ENCODE measurements around the gene GRPEL1. TPM values are rescaled to one million over a fixed set of nuclear protein-coding genes. Genes with fewer than 3 reads are reported as not detected.

GRPEL1 gene
- total RNA-seq, 1 experiment from 2014 or later: 26.2 TPM

DNA sequence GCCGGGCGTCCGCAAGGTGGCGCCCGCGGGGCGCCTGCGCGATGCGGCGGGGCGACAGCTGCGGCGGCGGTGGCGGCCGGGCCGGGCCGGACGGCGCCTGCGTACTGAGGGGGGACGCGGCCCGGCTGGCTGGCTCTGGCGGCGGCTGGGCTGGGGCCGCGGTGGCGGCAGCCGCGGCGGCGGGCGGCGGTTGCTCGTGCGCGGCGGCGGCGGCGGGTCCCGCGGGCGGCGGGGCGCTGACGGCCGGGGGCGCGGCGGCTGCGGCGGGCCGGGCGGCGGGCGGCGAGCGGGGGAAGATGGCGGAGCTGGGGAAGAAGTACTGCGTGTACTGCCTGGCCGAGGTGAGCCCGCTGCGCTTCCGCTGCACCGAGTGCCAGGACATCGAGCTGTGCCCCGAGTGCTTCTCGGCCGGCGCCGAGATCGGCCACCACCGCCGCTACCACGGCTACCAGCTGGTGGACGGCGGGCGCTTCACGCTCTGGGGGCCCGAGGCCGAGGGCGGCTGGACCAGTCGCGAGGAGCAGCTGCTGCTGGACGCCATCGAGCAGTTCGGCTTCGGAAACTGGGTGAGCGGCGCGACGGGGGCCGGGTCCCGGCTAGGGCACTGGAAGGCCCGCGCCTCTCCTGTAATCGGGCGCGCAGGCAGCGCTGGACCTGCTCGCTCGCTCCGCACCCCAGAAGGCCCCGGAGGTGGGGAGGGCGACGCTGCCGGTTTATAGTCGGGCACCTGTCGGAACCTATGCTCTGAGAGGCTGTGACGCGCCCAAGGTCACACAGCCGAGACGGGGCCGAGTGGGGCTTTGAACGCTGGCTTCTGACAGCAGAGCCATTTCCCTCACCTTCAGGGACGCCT lies 24.4 kb downstream of the GRPEL1 start, which contains the start of gene TADA2B:
TSS of gene TADA2B (plus strand) at position 89 of the 853 bp plus-strand sequence. CDS start at position 297, 208 bp downstream.
- Histone ChIP-seq H3K27me3 (no peaks in the 10 kb centered on the region), H3K36me3 (no peaks in the 10 kb centered on the region), H3K4me3 (peak within 1 kb of the TSS; percentile 82), H3K9me3 (no peaks in the 10 kb centered on the region)
- peak; percentile 27 for DNase-seq

DNA sequence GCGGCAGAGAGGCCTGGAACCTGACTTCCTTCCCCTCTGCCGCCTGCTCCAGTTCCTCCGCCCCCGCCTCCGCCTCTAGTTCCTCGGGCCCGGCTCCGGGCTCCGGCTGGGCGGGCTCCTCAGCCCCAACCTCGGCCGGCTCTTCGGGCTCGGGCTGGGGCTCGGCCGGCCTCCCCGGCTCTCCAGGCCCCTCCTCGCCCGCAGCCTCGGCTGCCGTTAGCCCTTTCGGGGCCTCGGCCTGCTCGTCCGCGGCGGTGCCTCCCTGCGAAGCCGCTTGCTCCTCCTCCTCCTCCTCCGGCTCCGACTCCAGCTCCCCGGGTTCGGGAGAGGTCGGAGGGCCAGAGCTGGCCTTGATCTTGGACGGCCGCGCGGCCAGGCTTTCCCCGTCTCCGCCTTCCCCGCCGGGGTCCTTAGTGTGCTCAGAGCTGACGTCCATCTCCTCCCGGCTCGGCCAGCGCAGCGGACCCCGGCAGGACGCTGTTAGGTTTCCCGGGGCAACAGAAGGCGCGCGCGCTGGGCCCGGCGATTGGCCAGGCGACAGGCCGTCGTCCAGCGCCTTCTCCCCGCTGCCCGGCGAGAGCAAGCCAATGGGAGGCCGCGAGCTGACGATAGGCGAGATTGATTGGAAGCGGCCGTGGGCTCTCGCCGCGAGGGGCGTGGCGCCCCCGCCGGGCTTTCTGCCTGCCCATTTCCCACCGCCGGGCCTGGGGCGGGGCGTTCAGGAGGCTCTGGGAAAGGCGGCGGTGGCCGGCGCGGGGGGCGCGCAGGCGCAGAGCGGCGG lies 25.2 kb downstream of the GRPEL1 start:
- Histone ChIP-seq H3K4me3 (peak overlapping the region; percentile 72), H3K27me3 (no peaks in the 10 kb centered on the region), H3K9me3 (no peaks in the 10 kb centered on the region), H3K36me3 (no peaks in the 10 kb centered on the region)
- peak; percentile 93 for DNase-seq

DNA sequence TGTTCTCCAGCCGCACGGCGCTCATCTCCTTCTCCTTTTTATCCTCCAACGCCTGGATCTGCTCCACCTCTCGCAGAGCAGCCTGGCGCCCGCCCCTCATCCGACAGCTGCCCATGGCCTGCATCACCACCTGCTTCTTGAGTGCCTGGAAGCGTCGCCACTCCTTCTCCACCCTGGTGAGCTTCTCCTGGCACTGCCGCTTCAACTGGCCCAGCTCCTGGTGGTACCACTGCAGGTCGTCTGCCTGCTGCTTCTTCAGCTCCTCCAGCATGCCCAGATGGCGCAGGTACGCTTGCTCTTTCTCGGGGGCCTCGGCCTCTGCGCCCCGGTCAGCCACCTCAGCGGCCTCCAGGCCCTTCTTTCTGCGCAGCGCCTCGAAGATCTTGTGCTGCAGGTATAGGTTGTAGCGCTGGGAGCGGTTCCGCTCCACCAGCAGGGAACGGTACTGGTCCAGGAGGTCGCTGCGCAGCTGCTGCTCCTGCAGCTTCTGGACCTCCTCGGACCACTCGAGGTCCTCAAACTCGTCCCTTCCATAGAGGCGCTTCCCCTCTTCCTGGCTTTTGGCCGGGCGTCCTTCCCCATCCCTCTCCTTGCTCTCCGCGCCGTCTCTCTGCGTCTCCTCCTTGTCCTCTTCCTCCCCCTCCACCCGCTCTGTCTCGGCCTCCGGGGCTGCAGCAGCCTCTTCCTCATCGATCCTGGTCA lies 25.9 kb downstream of the GRPEL1 start:
- H3K36me3 ChIP-seq: no peaks in the 10 kb centered on the region
- H3K27me3 ChIP-seq: no peaks in the 10 kb centered on the region
- no peaks in the 10 kb centered on the region for H3K9me3 ChIP-seq
- H3K4me3 ChIP-seq: peak overlapping the region; percentile 72
- no peak for DNase-seq

DNA sequence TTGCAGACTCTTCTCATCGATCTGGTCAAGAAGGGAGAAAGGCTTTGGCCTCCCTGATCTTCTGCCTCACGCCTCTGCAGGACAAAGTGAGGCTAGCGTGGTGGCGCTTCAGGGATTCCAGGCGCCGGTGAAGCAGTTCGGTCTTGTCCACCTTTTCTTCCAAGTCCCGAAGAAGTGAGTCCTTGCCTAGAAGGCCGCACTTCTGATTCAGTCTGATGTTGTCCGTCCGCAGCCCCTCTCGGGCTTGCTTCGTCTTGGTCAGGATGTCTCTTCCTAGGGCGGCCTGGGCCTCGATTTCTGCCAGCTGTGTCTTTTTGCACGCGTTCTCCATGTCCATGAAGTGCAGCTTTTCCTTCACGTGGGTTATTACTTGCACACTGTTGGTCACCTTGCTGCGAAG lies 26.6 kb downstream of the GRPEL1 start:
- no peak for DNase-seq
- no peaks in the 10 kb centered on the region for H3K36me3 ChIP-seq
- H3K9me3 ChIP-seq: no peaks in the 10 kb centered on the region
- H3K27me3 ChIP-seq: no peaks in the 10 kb centered on the region
- no peak overlapping the region for H3K4me3 ChIP-seq

DNA sequence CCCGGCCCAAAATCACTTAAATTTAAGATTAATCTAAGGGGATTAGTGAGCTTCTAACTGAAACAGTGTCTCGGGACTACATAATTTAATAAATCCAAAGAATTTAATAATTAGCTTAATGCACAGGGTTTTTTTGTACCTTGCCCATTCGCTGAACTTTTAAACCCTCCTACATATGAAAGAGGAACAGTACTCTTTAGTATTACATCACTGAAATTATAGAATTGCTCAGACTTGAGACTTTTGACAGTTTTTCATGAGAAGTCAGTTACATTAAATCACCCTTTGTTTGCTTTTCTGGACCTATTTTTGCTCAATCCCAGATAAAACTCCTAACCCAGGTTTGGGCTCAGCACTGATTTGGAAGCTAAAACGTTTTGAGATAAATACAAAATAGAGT lies 27.1 kb downstream of the GRPEL1 start:
- Histone ChIP-seq H3K4me3 (no peak overlapping the region), H3K9me3 (no peaks in the 10 kb centered on the region), H3K27me3 (no peaks in the 10 kb centered on the region), H3K36me3 (no peaks in the 10 kb centered on the region)
- DNase-seq: no peak

DNA sequence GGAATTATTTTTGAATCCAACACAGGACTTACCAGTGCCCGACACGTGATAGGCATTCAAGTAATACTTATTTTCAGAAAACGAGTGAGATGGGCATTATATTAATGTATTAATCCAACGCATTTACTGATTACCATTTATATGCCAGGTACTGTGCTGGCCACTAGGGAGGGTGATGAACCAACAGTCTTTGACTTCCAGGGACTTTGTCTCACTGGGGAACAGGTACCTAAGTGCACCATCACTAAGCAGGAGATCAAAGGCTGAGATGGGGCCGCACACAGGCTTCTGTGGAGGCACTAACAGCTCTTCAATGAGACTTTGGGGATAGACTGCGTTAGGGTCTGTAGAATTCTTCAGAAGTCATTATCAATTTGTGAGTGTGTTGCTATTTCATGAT lies 30.4 kb downstream of the GRPEL1 start:
- no peak for DNase-seq
- H3K4me3 ChIP-seq: no peak overlapping the region
- H3K9me3 ChIP-seq: no peaks in the 10 kb centered on the region
- H3K36me3 ChIP-seq: no peaks in the 10 kb centered on the region
- H3K27me3 ChIP-seq: no peaks in the 10 kb centered on the region

DNA sequence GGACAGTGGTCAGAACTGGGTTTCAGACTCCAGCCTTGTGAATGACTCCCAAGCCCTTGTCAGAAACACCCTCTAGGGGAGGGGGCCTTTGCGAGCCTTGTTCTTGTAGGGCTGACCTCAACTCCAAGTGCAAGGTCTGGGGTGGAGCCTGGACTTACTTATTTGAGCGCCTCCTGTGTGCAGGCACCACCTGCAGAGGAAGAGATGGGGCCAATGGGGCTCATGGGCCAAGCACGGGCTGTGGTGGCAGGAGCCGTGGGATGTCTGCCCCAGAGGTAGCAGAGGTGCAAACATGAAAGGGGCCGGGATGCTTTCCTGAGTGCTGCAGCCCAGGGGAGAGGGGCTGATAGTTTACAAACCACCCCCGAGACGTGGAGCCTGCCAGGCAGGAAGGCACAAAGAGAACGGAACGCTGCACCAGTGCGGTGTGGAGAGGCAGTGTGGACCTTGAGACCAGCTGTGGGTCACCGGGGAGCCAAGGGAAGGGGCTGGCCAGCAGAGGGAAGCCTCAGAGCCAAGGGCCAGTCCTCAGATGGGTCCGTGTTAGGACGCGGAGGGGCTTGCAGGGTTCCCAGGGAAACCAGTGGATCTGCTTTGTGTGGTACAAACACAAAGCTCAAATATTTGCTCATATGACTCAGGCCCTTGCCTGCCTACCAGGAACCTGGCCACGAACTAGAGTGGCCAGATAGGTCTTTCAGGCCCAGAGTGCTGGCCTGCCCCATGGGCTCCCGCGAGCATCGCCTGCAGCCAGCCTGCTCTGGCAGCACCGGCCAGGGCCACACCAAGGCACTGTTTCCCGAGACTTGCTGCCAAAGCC lies 33.4 kb downstream of the GRPEL1 start:
- Histone ChIP-seq H3K9me3 (no peaks in the 10 kb centered on the region), H3K36me3 (no peaks in the 10 kb centered on the region), H3K4me3 (no peak overlapping the region), H3K27me3 (no peaks in the 10 kb centered on the region)
- DNase-seq: peak; percentile 11

DNA sequence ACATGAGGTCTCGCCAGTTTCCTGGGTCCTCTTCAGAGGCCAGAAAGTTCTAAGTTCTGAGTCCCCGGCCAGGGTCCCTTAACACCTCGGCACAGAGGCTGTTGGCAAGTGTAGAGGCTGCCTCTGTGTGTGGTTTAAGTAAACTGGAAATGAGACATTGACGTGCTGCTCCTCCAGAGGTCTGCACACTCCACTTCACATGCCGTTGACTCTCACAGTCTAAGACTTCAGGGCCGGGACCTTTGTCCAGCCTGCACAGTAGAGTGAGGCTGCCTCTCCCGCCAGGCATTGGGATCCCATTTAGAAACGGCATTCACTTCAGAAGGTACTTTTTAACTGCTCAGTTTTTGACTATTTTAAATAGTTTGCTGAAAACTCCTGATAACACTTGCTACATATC lies 35.3 kb downstream of the GRPEL1 start:
- H3K36me3 ChIP-seq: no peaks in the 10 kb centered on the region
- H3K4me3 ChIP-seq: no peak overlapping the region
- no peak for DNase-seq
- no peaks in the 10 kb centered on the region for H3K9me3 ChIP-seq
- no peaks in the 10 kb centered on the region for H3K27me3 ChIP-seq

DNA sequence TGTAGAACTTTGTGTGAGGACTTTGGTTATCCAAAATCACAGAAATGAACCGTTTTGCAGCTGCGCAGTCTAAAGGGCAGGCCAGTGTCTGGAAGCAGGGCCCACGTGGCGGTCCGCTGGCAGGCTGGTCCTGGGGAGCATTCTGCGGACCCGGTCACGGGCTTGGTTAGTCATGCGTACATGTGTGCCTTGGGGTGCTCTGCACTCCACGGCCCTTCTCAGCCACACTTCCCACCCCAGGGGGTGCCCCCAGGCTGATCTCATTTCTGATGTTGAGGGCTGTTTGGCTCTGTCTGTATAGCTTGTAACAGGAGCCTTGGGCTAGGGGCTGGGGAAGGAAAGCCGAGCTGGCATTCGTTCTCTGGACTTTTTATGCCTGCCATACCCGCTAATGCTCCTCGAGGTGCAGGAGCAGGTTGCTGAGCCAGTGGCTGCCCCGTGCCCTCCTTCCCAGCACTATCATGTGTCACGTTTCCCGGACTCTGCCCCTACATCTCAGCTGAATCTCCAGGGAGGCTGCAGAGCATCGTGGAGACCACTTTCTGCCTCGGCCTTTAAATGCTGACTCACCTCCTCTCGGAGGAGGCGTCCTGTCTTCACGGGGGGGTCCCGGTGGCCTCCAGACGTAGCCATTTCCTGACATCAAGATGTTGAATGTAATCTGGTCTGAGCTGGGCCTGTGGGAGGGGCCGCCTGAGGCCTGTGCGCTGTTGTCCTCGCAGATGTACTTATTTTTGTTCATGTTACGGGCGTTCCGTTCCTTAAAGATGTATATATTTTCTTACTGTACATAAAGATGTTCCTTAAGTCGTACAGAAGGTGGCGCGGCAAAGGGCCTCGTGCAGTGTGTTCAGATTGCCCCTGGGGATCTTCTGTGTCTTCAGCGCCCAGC lies 36.1 kb downstream of the GRPEL1 start:
- no peaks in the 10 kb centered on the region for H3K36me3 ChIP-seq
- no peak overlapping the region for H3K4me3 ChIP-seq
- no peak for DNase-seq
- no peaks in the 10 kb centered on the region for H3K9me3 ChIP-seq
- no peaks in the 10 kb centered on the region for H3K27me3 ChIP-seq

DNA sequence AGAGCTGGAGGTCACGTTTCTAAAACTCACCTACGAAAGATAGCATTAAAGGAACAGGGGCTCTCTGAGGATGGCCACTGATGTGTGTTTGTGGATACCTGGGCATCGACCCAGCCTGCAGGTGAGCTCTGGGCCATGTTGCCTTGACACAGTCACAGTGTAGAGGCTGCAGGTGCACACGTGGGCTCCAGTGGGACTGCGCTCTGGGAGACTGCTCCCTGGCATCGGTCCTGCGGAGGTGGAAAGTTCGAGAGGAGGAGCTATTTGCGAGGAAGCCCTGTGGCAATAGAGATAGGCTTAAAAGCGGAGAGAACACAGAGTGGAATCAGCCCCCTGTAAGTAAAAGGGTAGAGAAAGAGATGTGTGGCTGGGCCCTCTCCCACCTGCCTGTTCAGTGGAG lies 37.0 kb downstream of the GRPEL1 start:
- H3K36me3 ChIP-seq: no peaks in the 10 kb centered on the region
- DNase-seq: no peak
- no peaks in the 10 kb centered on the region for H3K9me3 ChIP-seq
- H3K27me3 ChIP-seq: no peaks in the 10 kb centered on the region
- H3K4me3 ChIP-seq: no peak overlapping the region

DNA sequence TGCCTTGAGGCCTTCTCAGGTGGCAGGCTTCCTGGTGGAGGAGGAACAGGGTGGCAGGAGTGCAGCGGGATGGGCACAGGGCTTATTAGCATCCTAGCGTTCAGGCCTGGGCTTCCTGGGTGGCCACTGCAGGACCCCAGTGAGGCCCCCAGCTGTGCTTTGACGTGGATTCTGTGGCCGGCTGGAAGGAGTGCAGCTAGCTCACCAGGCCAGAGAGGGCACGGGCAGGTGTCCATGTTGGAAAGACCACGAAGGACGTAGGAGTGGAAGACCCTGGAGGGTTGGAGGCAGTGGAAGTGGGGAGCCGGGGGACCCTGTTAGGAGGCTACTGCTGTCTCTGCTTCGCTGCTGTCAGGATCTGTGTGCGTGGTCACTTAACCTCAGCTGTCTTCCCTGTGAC lies 37.9 kb downstream of the GRPEL1 start:
- DNase-seq: no peak
- H3K27me3 ChIP-seq: no peaks in the 10 kb centered on the region
- H3K9me3 ChIP-seq: no peaks in the 10 kb centered on the region
- H3K36me3 ChIP-seq: no peaks in the 10 kb centered on the region
- no peak overlapping the region for H3K4me3 ChIP-seq

DNA sequence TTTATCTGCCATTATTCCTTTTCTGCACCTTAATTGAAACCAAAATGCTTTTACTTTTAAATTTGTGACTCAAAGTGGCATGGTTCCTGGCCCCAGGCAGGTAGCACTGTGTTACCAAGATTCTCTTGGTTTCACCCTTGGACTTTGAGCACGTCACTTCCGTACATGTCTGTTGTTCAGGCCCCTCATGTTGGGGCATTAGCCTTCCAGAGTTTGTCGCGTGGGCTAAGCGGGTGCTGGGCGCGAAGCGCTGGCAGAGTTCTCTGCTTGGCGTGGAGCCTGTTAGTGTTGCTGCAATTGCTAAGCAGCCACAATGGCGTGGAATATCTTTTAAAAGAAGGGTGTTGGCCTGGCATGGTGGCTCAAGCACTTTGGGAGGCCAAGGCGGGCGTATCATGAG lies 38.7 kb downstream of the GRPEL1 start:
- Histone ChIP-seq H3K4me3 (no peak overlapping the region), H3K9me3 (no peaks in the 10 kb centered on the region), H3K27me3 (no peaks in the 10 kb centered on the region), H3K36me3 (no peaks in the 10 kb centered on the region)
- DNase-seq: no peak

DNA sequence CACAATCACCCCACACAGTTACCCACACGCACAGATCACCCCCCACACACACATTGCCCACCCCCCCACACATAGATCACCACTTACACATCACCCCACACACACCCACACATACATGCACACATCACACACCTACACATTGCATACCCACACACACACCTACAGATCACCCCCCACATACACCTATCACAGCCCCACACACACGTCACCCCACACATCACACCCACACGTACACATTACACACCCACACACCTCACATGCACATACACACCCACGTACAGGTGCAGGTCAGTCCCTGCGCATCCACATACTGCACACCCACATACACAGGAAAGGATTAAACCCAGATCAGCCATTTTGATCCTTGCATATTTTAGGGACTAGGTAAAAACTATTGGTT lies 40.0 kb downstream of the GRPEL1 start:
- H3K4me3 ChIP-seq: no peak overlapping the region

DNA sequence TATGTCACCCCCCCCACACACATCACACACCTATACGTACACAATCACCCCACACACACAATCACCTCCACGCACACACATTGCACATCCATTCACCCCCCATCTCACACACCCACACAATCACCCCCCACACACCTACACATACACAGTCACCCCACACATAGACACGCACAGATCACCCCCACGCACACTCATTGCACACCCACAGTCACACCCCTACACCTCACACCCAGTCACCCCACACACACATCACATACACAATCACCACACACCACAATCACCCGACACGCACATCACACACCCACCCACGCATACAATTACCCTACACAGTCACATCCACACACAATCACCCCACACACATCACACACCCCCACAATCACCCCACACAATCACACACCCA lies 40.6 kb downstream of the GRPEL1 start:
- Histone ChIP-seq H3K4me3 (no peak overlapping the region), H3K36me3 (no peaks in the 10 kb centered on the region), H3K27me3 (no peaks in the 10 kb centered on the region), H3K9me3 (no peaks in the 10 kb centered on the region)
- no peak for DNase-seq

More for the DNA sequence above, 40.0 kb downstream of the GRPEL1 start:
- Histone ChIP-seq H3K36me3 (no peaks in the 10 kb centered on the region), H3K9me3 (no peaks in the 10 kb centered on the region), H3K27me3 (no peaks in the 10 kb centered on the region)
- no peak for DNase-seq

DNA sequence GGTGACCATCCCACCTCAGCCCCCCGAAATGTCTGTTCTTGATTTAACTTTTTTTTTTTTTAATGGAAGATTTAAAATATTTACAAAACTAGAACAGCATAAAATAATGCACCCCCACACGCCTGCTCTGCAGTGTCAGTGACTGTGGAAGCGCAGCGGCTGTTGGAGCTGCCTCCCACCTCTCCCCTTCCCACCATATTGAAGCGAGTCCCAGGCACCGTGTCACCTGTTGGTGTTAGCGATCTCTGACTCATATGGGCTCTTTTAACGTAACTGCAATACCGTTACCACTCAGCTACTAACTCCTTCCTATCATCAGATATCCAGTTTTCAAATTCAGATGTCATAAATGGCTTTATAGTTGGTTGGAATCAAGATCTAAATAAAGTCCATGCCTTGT lies 41.8 kb downstream of the GRPEL1 start:
- Histone ChIP-seq H3K36me3 (no peaks in the 10 kb centered on the region), H3K4me3 (no peak overlapping the region), H3K9me3 (no peaks in the 10 kb centered on the region), H3K27me3 (no peaks in the 10 kb centered on the region)
- DNase-seq: no peak

Data from MG63 (cell line).